Stomach (tissue), 4 donors: ENCODE data around the gene ZNF580.

Experiments
- POLR2A ChIP-seq, 4 donors: fragments of 450-650 bp; IDR thresholded peaks; one replicate each; pipeline ENCODE4 v1.6.1; 2016; ENCODE audit warnings: antibody characterized with exemption in 4 of 4, control low read depth in 2 of 4, mild to moderate bottlenecking in 1 of 4, moderate library complexity in 1 of 4
- TF ChIP-seq, protein P1 (sequence below), 7 experiments: fragments of 450-650 bp in 4 of 7; fragments of 200-600 bp in 3 of 7; sonication (generic) in 3 of 7; IDR thresholded peaks; one replicate each; pipeline ENCODE4 v1.5.1; 2016 to 2019; ENCODE audit warnings: antibody characterized with exemption in 7 of 7, control low read depth in 2 of 7, mild to moderate bottlenecking in 1 of 7

DNA sequence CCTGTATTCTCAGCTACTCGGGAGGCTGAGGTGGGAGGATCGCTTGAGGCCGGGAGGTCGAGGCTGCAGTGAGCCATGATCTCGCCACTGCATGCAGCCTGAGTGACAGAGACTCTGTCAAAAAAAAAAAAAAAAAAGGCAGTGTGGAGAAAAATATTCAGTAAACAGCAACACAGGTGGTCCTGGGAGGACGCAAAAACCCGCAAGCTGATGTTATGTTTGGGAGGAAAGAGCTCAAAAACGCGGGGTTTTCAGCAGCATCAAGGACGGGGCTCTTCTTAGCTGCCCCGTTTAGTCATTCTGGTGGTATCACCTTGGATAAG is 15.8 kb upstream of the ZNF580 start:
- TF ChIP-seq, protein P1, sequence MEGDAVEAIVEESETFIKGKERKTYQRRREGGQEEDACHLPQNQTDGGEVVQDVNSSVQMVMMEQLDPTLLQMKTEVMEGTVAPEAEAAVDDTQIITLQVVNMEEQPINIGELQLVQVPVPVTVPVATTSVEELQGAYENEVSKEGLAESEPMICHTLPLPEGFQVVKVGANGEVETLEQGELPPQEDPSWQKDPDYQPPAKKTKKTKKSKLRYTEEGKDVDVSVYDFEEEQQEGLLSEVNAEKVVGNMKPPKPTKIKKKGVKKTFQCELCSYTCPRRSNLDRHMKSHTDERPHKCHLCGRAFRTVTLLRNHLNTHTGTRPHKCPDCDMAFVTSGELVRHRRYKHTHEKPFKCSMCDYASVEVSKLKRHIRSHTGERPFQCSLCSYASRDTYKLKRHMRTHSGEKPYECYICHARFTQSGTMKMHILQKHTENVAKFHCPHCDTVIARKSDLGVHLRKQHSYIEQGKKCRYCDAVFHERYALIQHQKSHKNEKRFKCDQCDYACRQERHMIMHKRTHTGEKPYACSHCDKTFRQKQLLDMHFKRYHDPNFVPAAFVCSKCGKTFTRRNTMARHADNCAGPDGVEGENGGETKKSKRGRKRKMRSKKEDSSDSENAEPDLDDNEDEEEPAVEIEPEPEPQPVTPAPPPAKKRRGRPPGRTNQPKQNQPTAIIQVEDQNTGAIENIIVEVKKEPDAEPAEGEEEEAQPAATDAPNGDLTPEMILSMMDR (IDR thresholded peaks at IDR 0.05), result no peak
- TF ChIP-seq POLR2A (IDR thresholded peaks at IDR 0.05), result no peak
